Endothelial cell of umbilical vein (primary cell): ENCODE results near the gene STON2. TPM values are rescaled to one million over a fixed set of nuclear protein-coding genes. Genes with fewer than 3 reads are reported as not detected.

ENCODE experiments used
- BruUV-seq: library from RNA; stranded (reverse); fragments of 400-500 nt; replicated peaks from 2 replicates; lab custom pipeline; 2021; lab: Mats Ljungman, UMichigan
- CTCF ChIA-PET: fragments of 300-600, 350-600 bp; sonication (Branson Sonifier 250); formaldehyde crosslinking; loops from one replicate; lab custom pipeline; 2021; ENCODE audit warnings: antibody characterized with exemption, inconsistent platforms; lab: Charles Lee
- POLR2A ChIA-PET: fragments of 300-600, 350-600 bp; sonication (Branson Sonifier 250); formaldehyde crosslinking; loops from one replicate; lab custom pipeline; 2021; ENCODE audit warnings: antibody characterized with exemption, inconsistent platforms; lab: Charles Lee
- DNase-seq: peaks from one replicate; pipeline ENCODE4 v3.0.0-alpha.2; 2011; ENCODE audit warnings: low read depth, low spot score
- FAIRE-seq: peaks from 2 replicates; lab custom pipeline; 2011; peaks lifted over from hg19 to GRCh38; lab: Jason Lieb, UNC
- H2AFZ ChIP-seq: 2 replicates; pipeline ENCODE4 v1.6.0; 2012; ENCODE audit warnings: low read depth, low read length, control low read depth, inconsistent platforms
- H3K27ac ChIP-seq: 2 replicates; pipeline ENCODE4 v1.5.1; 2011; ENCODE audit warnings: low read depth, mild to moderate bottlenecking, control low read depth, low read length, moderate library complexity; ENCODE audit not compliant: insufficient read depth
- H3K27me3 ChIP-seq, 2 experiments: 2 replicates each; pipeline versions ENCODE4 v1.6.0 to v1.6.1; 2011; ENCODE audit warnings: low read length in 2 of 2, mixed read lengths in 1 of 2; ENCODE audit not compliant: control insufficient read depth in 2 of 2, insufficient read depth in 2 of 2
- H3K36me3 ChIP-seq, 2 experiments: 2 replicates in 1 of 2; 3 replicates in 1 of 2; pipeline ENCODE4 v1.5.1; 2011; ENCODE audit warnings: low read length in 2 of 2, mild to moderate bottlenecking in 1 of 2, moderate library complexity in 1 of 2; ENCODE audit not compliant: control insufficient read depth in 2 of 2, insufficient read depth in 2 of 2; ENCODE audit errors: extremely low read depth in 1 of 2
- H3K4me1 ChIP-seq: 3 replicates; pipeline ENCODE4 v1.5.1; 2011; ENCODE audit warnings: mild to moderate bottlenecking, low read length; ENCODE audit not compliant: control insufficient read depth, insufficient read depth; ENCODE audit errors: extremely low read depth
- H3K4me2 ChIP-seq: 2 replicates; pipeline ENCODE4 v1.6.1; 2011; ENCODE audit warnings: low read length, control low read depth, mixed read lengths; ENCODE audit not compliant: insufficient read depth
- H3K4me3 ChIP-seq, 3 experiments: fragments of 200-600 bp in 1 of 3; sonication (generic), shearing (Covaris generic) in 1 of 3; replicated peaks in 1 of 3; 2 replicates each; pipeline ENCODE4 v1.5.1; 2011 to 2016; ENCODE audit warnings: control low read depth in 3 of 3, low read length in 3 of 3, mild to moderate bottlenecking in 2 of 3, inconsistent platforms in 1 of 3, low read depth in 1 of 3, moderate library complexity in 1 of 3; ENCODE audit not compliant: insufficient read depth in 1 of 3
- H3K79me2 ChIP-seq: 2 replicates; pipeline ENCODE4 v1.6.0; 2012; ENCODE audit warnings: low read length, inconsistent platforms; ENCODE audit not compliant: control insufficient read depth, insufficient read depth
- H3K9ac ChIP-seq: replicated peaks from 2 replicates; pipeline ENCODE3; 2011; ENCODE audit warnings: low read length, control low read depth; ENCODE audit not compliant: insufficient read depth; ENCODE audit errors: extremely low read depth
- H3K9me1 ChIP-seq: replicated peaks from 3 replicates; pipeline ENCODE4 v1.6.0; 2011; ENCODE audit warnings: mild to moderate bottlenecking, low read length; ENCODE audit not compliant: control insufficient read depth, insufficient read depth; ENCODE audit errors: extremely low read depth
- H3K9me3 ChIP-seq: replicated peaks from 2 replicates; pipeline ENCODE4 v1.5.1; 2012; ENCODE audit warnings: low read length, inconsistent platforms; ENCODE audit not compliant: control insufficient read depth, insufficient read depth
- H4K20me1 ChIP-seq: replicated peaks from 2 replicates; pipeline ENCODE3; 2011; ENCODE audit warnings: mild to moderate bottlenecking, low read length; ENCODE audit not compliant: control insufficient read depth, insufficient read depth; ENCODE audit errors: extremely low read depth
- CTCF ChIP-seq, 2 donors: IDR thresholded peaks; 1 replicate in 1 of 2; 2 replicates in 1 of 2; pipeline ENCODE4 v1.5.1; 2011; ENCODE audit warnings: low read length in 2 of 2, mild to moderate bottlenecking in 2 of 2, moderate library complexity in 2 of 2, control low read depth in 1 of 2, inconsistent platforms in 1 of 2, low read depth in 1 of 2; ENCODE audit not compliant: insufficient read depth in 1 of 2; ENCODE audit errors: extremely low read depth in 1 of 2
- EZH2 ChIP-seq: IDR thresholded peaks from 2 replicates; pipeline ENCODE4 v1.6.1; 2012; ENCODE audit warnings: borderline replicate concordance, low read depth, mild to moderate bottlenecking, moderate library complexity, low read length, inconsistent platforms; ENCODE audit not compliant: severe bottlenecking
- FOS ChIP-seq: IDR thresholded peaks from 2 replicates; pipeline ENCODE4 v1.6.1; 2011; ENCODE audit warnings: mild to moderate bottlenecking, low read length, moderate library complexity, borderline replicate concordance; ENCODE audit not compliant: insufficient read depth
- GATA2 ChIP-seq: IDR thresholded peaks from 2 replicates; pipeline ENCODE4 v1.7.0; 2011; ENCODE audit warnings: low read depth, mild to moderate bottlenecking, moderate library complexity, mixed read lengths, low read length; ENCODE audit not compliant: insufficient read length, insufficient read depth
- JUN ChIP-seq: IDR thresholded peaks from 2 replicates; pipeline ENCODE4 v1.6.1; 2011; ENCODE audit warnings: borderline replicate concordance, low read depth; ENCODE audit not compliant: insufficient read length, insufficient read depth
- MAX ChIP-seq: IDR thresholded peaks from 2 replicates; pipeline ENCODE4 v1.6.1; 2011; ENCODE audit not compliant: insufficient read depth, insufficient read length
- MYC ChIP-seq: IDR thresholded peaks from one replicate; pipeline ENCODE4 v1.6.1; 2011; ENCODE audit warnings: mild to moderate bottlenecking, low read depth, low read length
- POLR2A ChIP-seq: IDR thresholded peaks from 2 replicates; pipeline ENCODE4 v1.6.1; 2012; ENCODE audit warnings: low read depth, mild to moderate bottlenecking, control low read depth, low read length
- POLR2AphosphoS5 ChIP-seq: IDR thresholded peaks from 2 replicates; pipeline ENCODE4 v1.6.1; 2012; ENCODE audit warnings: low read depth, mild to moderate bottlenecking, control low read depth, low read length, moderate library complexity; ENCODE audit not compliant: insufficient read depth
- dilution Hi-C: fragments of 300-500 bp; cut with MboI; formaldehyde crosslinking; loops from one replicate; pipeline ENCODE4 v1.15.0; 2019; ENCODE audit warnings: low sequenced_read_pairs; ENCODE audit not compliant: extremely low pct_ligation_motif_present
- intact Hi-C: fragments of 100-400 bp; cut with micrococcal nuclease; formaldehyde crosslinking; loops from one replicate; pipeline ENCODE4 v1.10.0; 2022
- polyA plus RNA-seq, 4 experiments: library from polyadenylated mRNA; depleted of rRNA in 3 of 4; stranded (reverse) in 3 of 4; unstranded in 1 of 4; fragments of >200 nt; gene quantifications; 2 replicates each; pipeline versions ENCODE4 v1.2.1 to v1.2.3, GENCODE V29; 2011 to 2012; ENCODE audit warnings: missing spikeins in 1 of 4
- total RNA-seq: library from RNA; stranded (reverse); gene quantifications from 2 replicates; pipeline ENCODE4 v1.2.3, GENCODE V29; 2021

The STON2 gene
- total and polyA plus RNA-seq, 2 donors (not counting 3 experiments of a cell fraction or from before 2014, with no cell fraction given): not detected

- no TSS peak for BruUV-seq
- ChIA-PET CTCF (interaction anchor here (1.3 kb wide), 1 partner anchor 10 kb away, joined by 3 read pairs; no protein-coding TSS in a partner anchor), POLR2A (no interaction called here)
- H3K9ac ChIP-seq: no peak overlapping the region
- H2AFZ ChIP-seq: no peak overlapping the region
- H3K4me1 ChIP-seq: no peaks in the 10 kb centered on the region
- peaks cover 2 to 10% of the 10 kb centered on the region in 2 experiments for H3K27me3 ChIP-seq
- H3K9me1 ChIP-seq: no peaks in the 10 kb centered on the region
- no peaks in the 10 kb centered on the region for H3K9me3 ChIP-seq
- dilution Hi-C loops (no loop called here), intact Hi-C loops (no loop called here)
- H4K20me1 ChIP-seq: no peaks in the 10 kb centered on the region
- no peak for DNase-seq
- TF ChIP-seq POLR2A (no peak), JUN (no peak), FOS (no peak), MAX (no peak), MYC (no peak)
- H3K79me2 ChIP-seq: no peaks in the 10 kb centered on the region
- no peak for FAIRE-seq
- H3K4me2 ChIP-seq: no peak overlapping the region
- H3K36me3 ChIP-seq: no peaks in the 10 kb centered on the region
- H3K4me3 ChIP-seq: no peak overlapping the region
- H3K27ac ChIP-seq: no peak overlapping the region
These were observed 46.3 kb upstream of the STON2 start for GRCh38 chr14:81446279-81447007.

- BruUV-seq: no TSS peak
- Histone ChIP-seq H3K79me2 (no peaks in the 10 kb centered on the region), H3K4me3 (no peak overlapping the region), H3K9me1 (no peaks in the 10 kb centered on the region), H4K20me1 (no peaks in the 10 kb centered on the region), H2AFZ (no peak overlapping the region), H3K9ac (no peak overlapping the region), H3K36me3 (no peaks in the 10 kb centered on the region), H3K27ac (no peak overlapping the region), H3K4me1 (peaks cover 1% of the 10 kb centered on the region), H3K27me3 (peaks cover 14% of the 10 kb centered on the region in 2 experiments), H3K4me2 (no peak overlapping the region), H3K9me3 (no peaks in the 10 kb centered on the region)
- dilution Hi-C loops (no loop called here), intact Hi-C loops (no loop called here)
- CTCF ChIA-PET: no interaction called here
- DNase-seq (no peak), FAIRE-seq (no peak)
- POLR2A ChIA-PET: no interaction called here
- TF ChIP-seq MYC (no peak), FOS (no peak), EZH2 (no peak), POLR2AphosphoS5 (no peak), POLR2A (no peak), GATA2 (no peak), CTCF (IDR thresholded peaks at IDR 0.05; ENCODE audit: extremely low read depth in 1 of 2, insufficient read depth in 1 of 2, low read depth in 1 of 2, low read length in 2 of 2) (no peak), JUN (no peak), MAX (no peak)
These were observed 41.6 kb upstream of the STON2 start for GRCh38 chr14:81441626-81442134.
